ENCODE measurements around the gene MAGI1.

- TF ChIP-seq GATA2 (IDR thresholded peaks at IDR 0.05; ENCODE audit: low read depth, low read length) (no peak), GATA3 (IDR thresholded peaks at IDR 0.05; ENCODE audit: low read depth, low read length) (no peak)
Observed at GRCh38 chr3:65347166-65347565, 691.6 kb downstream of the MAGI1 start.

All from SH-SY5Y (cell line).